Astrocyte (in vitro differentiated cells and primary cell): ENCODE measurements around the gene ARHGAP26. TPM values are rescaled to one million over a fixed set of nuclear protein-coding genes. Genes with fewer than 3 reads are reported as not detected.
"Not testable (repeated sequence)": the region's sequence is repeated elsewhere in the genome, so short reads cannot be mapped to it uniquely, and the experiment has no call there.

Source experiments
- DNase-seq: peaks from one replicate; pipeline ENCODE4 v3.0.0-alpha.2; 2010; ENCODE audit warnings: low read depth
- FAIRE-seq: peaks from 2 replicates; lab custom pipeline; 2011; peaks lifted over from hg19 to GRCh38; lab: Jason Lieb, UNC
- H2AFZ ChIP-seq: 2 replicates; pipeline ENCODE4 v1.6.0; 2012; ENCODE audit warnings: low read depth, low read length, inconsistent platforms
- H3K27ac ChIP-seq: 2 replicates; pipeline ENCODE4 v1.5.1; 2011; ENCODE audit warnings: low read depth, low read length, inconsistent platforms
- H3K27me3 ChIP-seq: 2 replicates; pipeline ENCODE4 v1.6.0; 2011; ENCODE audit warnings: low read length, inconsistent platforms; ENCODE audit not compliant: insufficient read depth
- H3K36me3 ChIP-seq: 2 replicates; pipeline ENCODE4 v1.5.1; 2011; ENCODE audit warnings: low read length, inconsistent platforms; ENCODE audit not compliant: insufficient read depth
- H3K4me1 ChIP-seq: 2 replicates; pipeline ENCODE4 v1.5.1; 2011; ENCODE audit warnings: low read length, inconsistent platforms; ENCODE audit not compliant: insufficient read depth
- H3K4me2 ChIP-seq: 2 replicates; pipeline ENCODE4 v1.6.0; 2012; ENCODE audit warnings: low read length, inconsistent platforms
- H3K4me3 ChIP-seq: 2 replicates; pipeline ENCODE4 v1.5.1; 2011; ENCODE audit warnings: low read depth, mild to moderate bottlenecking, low read length, inconsistent platforms; ENCODE audit not compliant: insufficient read depth
- H3K79me2 ChIP-seq: 2 replicates; pipeline ENCODE4 v1.6.0; 2012; ENCODE audit warnings: mild to moderate bottlenecking, low read length, inconsistent platforms; ENCODE audit not compliant: insufficient read depth
- H3K9ac ChIP-seq: 2 replicates; pipeline ENCODE4 v1.6.0; 2012; ENCODE audit warnings: mild to moderate bottlenecking, low read length, inconsistent platforms
- H3K9me3 ChIP-seq: 2 replicates; pipeline ENCODE4 v1.5.1; 2012; ENCODE audit warnings: low read depth, mild to moderate bottlenecking, low read length, inconsistent platforms; ENCODE audit not compliant: insufficient read depth
- H4K20me1 ChIP-seq: 2 replicates; pipeline ENCODE4 v1.6.0; 2012; ENCODE audit warnings: low read length, inconsistent platforms; ENCODE audit not compliant: insufficient read depth
- H3K27ac Mint-ChIP-seq: one replicate; pipeline ENCODE4 v1.8.0; 2021; ENCODE audit warnings: mild to moderate bottlenecking, mixed read lengths; ENCODE audit not compliant: unreplicated experiment
- H3K27me3 Mint-ChIP-seq: one replicate; pipeline ENCODE4 v1.8.0; 2021; ENCODE audit warnings: low read depth, mixed read lengths; ENCODE audit not compliant: unreplicated experiment
- H3K36me3 Mint-ChIP-seq: one replicate; pipeline ENCODE4 v1.8.0; 2021; ENCODE audit warnings: low read depth, mixed read lengths; ENCODE audit not compliant: unreplicated experiment
- H3K4me1 Mint-ChIP-seq: one replicate; pipeline ENCODE4 v1.8.0; 2021; ENCODE audit warnings: low read depth, mixed read lengths; ENCODE audit not compliant: unreplicated experiment
- H3K4me3 Mint-ChIP-seq: one replicate; pipeline ENCODE4 v1.8.0; 2021; ENCODE audit warnings: mild to moderate bottlenecking, moderate library complexity, mixed read lengths; ENCODE audit not compliant: unreplicated experiment
- H3K9me3 Mint-ChIP-seq: one replicate; pipeline ENCODE4 v1.8.0; 2021; ENCODE audit warnings: mild to moderate bottlenecking, mixed read lengths; ENCODE audit not compliant: unreplicated experiment
- EZH2 ChIP-seq: IDR thresholded peaks from 2 replicates; pipeline ENCODE4 v1.6.1; 2012; ENCODE audit warnings: mild to moderate bottlenecking, low read length, inconsistent platforms; ENCODE audit not compliant: insufficient read depth
- total RNA-seq: library from RNA; stranded (reverse); gene quantifications from 2 replicates; pipeline ENCODE4 v1.2.1, GENCODE V29; 2021
- TF ChIP-seq, protein P1 (sequence below): IDR thresholded peaks from 2 replicates; pipeline ENCODE4 v1.5.1; 2011; ENCODE audit warnings: low read depth, mild to moderate bottlenecking, inconsistent platforms, low read length, moderate library complexity; ENCODE audit not compliant: insufficient read depth

Gene ARHGAP26
- total RNA-seq, 1 donor from 2014 or later, result 5.6 TPM

GRCh38 chr5:143200781-143201398 lies 430.7 kb downstream of the ARHGAP26 start:
- DNase-seq, result peak; percentile 94
- H4K20me1 ChIP-seq, result no peaks in the 10 kb centered on the region
- H3K4me1 ChIP-seq, result peaks cover 21% of the 10 kb centered on the region
- no peak overlapping the region for H3K4me2 ChIP-seq
- H3K36me3 Mint-ChIP-seq, result no peaks in the 10 kb centered on the region
- H3K79me2 ChIP-seq, result no peaks in the 10 kb centered on the region
- peak overlapping the region; percentile 13 for H3K27ac Mint-ChIP-seq
- peaks cover 30% of the 10 kb centered on the region for H3K4me1 Mint-ChIP-seq
- no peaks in the 10 kb centered on the region for H3K9me3 ChIP-seq
- no peak overlapping the region for H3K4me3 ChIP-seq
- no peaks in the 10 kb centered on the region for H3K27me3 Mint-ChIP-seq
- no peaks in the 10 kb centered on the region for H3K36me3 ChIP-seq
- FAIRE-seq, result peak; percentile 17
- peak overlapping the region; percentile 16 for H3K27ac ChIP-seq
- H3K4me3 Mint-ChIP-seq, result no peak overlapping the region
- TF ChIP-seq, protein P1, sequence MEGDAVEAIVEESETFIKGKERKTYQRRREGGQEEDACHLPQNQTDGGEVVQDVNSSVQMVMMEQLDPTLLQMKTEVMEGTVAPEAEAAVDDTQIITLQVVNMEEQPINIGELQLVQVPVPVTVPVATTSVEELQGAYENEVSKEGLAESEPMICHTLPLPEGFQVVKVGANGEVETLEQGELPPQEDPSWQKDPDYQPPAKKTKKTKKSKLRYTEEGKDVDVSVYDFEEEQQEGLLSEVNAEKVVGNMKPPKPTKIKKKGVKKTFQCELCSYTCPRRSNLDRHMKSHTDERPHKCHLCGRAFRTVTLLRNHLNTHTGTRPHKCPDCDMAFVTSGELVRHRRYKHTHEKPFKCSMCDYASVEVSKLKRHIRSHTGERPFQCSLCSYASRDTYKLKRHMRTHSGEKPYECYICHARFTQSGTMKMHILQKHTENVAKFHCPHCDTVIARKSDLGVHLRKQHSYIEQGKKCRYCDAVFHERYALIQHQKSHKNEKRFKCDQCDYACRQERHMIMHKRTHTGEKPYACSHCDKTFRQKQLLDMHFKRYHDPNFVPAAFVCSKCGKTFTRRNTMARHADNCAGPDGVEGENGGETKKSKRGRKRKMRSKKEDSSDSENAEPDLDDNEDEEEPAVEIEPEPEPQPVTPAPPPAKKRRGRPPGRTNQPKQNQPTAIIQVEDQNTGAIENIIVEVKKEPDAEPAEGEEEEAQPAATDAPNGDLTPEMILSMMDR, result no peak
- TF ChIP-seq EZH2, result no peak
- no peak overlapping the region for H3K9ac ChIP-seq
- H3K9me3 Mint-ChIP-seq, result peaks cover 7% of the 10 kb centered on the region
- H2AFZ ChIP-seq, result no peak overlapping the region
- H3K27me3 ChIP-seq, result no peaks in the 10 kb centered on the region

DNA sequence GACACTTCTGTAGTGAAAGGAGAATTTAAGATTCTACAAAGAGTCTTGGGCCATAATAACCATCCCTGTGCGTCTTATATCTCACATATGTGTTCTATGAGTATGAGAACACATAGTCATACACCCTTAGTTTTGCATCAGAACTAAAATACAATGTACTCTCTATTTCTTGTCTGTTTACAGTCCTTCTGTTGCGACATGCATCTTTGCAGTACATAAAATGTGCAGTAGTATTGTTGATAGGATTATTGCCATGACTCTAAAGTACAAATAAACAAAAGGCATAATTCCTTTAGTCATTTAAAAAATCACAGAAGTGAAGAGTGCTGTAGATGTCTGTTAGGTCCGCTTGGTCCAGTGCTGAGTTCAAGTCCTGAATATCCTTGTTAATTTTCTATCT lies 431.4 kb downstream of the ARHGAP26 start:
- peaks cover 7% of the 10 kb centered on the region for H3K9me3 Mint-ChIP-seq
- Histone ChIP-seq H3K27me3 (no peaks in the 10 kb centered on the region), H3K79me2 (no peaks in the 10 kb centered on the region), H3K4me1 (peaks cover 23% of the 10 kb centered on the region), H3K36me3 (no peaks in the 10 kb centered on the region), H3K9me3 (no peaks in the 10 kb centered on the region), H3K9ac (no peak overlapping the region), H3K27ac (no peak overlapping the region), H3K4me3 (no peak overlapping the region), H4K20me1 (no peaks in the 10 kb centered on the region), H2AFZ (no peak overlapping the region), H3K4me2 (no peak overlapping the region)
- H3K36me3 Mint-ChIP-seq, result no peaks in the 10 kb centered on the region
- peaks cover 37% of the 10 kb centered on the region for H3K4me1 Mint-ChIP-seq
- no peak for TF ChIP-seq EZH2
- TF ChIP-seq, protein P1, result no peak
- H3K4me3 Mint-ChIP-seq, result no peak overlapping the region
- no peaks in the 10 kb centered on the region for H3K27me3 Mint-ChIP-seq
- FAIRE-seq, result no peak
- no peak for DNase-seq
- H3K27ac Mint-ChIP-seq, result no peak overlapping the region

DNA sequence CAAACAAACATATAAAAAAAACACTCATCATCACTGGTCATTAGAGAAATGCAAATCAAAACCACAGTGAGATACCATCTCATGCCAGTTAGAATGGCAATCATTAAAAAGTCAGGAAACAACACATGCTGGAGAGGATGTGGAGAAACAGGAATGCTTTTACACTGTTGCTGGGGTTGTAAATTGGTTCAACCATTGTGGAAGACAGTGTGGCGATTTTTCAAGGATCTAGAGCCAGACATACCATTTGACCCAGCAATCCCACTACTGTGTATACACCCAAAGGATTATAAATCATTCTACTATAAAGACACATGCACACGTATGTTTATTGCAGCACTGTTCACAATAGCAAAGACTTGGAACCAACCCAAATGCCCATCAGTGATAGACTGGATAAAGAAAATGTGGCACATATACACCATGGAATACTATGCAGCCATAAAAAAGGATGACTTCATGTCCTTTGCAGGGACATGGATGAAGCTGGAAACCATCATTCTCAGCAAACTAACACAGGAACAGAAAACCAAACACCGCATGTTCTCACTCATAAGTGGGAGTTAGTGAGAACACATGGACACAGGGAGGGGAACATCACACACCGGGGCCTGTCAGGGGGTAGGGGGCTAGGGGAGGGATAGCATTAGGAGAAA lies 433.3 kb downstream of the ARHGAP26 start:
- not testable (repeated sequence) for H3K9ac ChIP-seq, H3K27ac ChIP-seq, H3K4me3 ChIP-seq, H3K9me3 ChIP-seq, H3K27ac Mint-ChIP-seq, FAIRE-seq, H3K27me3 Mint-ChIP-seq, H3K27me3 ChIP-seq, H3K9me3 Mint-ChIP-seq, H3K4me2 ChIP-seq, H2AFZ ChIP-seq, H3K36me3 ChIP-seq, H3K79me2 ChIP-seq, H4K20me1 ChIP-seq, H3K4me3 Mint-ChIP-seq, DNase-seq, H3K36me3 Mint-ChIP-seq
- peaks cover 39% of the 10 kb centered on the region for H3K4me1 Mint-ChIP-seq
- peaks cover 23% of the 10 kb centered on the region for H3K4me1 ChIP-seq
